BE2C (cell line): ENCODE measurements around the gene AKR1C4.
"Not testable (repeated sequence)": the region's sequence is repeated elsewhere in the genome, so short reads cannot be mapped to it uniquely, and the experiment has no call there.

Source experiments
- DNase-seq: peaks from one replicate; pipeline ENCODE4 v3.0.0-alpha.2; 2020
- H3K27me3 ChIP-seq: fragments of 250-450 bp; sonication (Bioruptor Pico); 2 replicates; pipeline ENCODE4 v1.5.1; 2020; ENCODE audit warnings: mild to moderate bottlenecking
- H3K36me3 ChIP-seq: fragments of 250-450 bp; sonication (Bioruptor Pico); 2 replicates; pipeline ENCODE4 v1.5.1; 2020; ENCODE audit warnings: mild to moderate bottlenecking
- H3K4me1 ChIP-seq: fragments of 250-450 bp; sonication (Bioruptor Pico); 2 replicates; pipeline ENCODE4 v1.5.1; 2020
- H3K4me3 ChIP-seq: 2 replicates; pipeline ENCODE4 v1.5.1; 2011; ENCODE audit warnings: low read depth, low read length
- H3K9me3 ChIP-seq: fragments of 250-450 bp; sonication (Bioruptor Pico); 2 replicates; pipeline ENCODE4 v1.5.1; 2020
- CTCF ChIP-seq: IDR thresholded peaks from 2 replicates; pipeline ENCODE4 v1.5.1; 2012; ENCODE audit warnings: mild to moderate bottlenecking, low read depth, low read length

AKR1C4 gene

GRCh38 chr10:5198386-5198785 is 1.7 kb downstream of the AKR1C4 start:
- Histone ChIP-seq H3K4me1 (no peaks in the 10 kb centered on the region), H3K4me3 (no peak overlapping the region), H3K9me3 (no peaks in the 10 kb centered on the region), H3K36me3 (no peaks in the 10 kb centered on the region), H3K27me3 (no peaks in the 10 kb centered on the region)
- DNase-seq: no peak
- no peak for TF ChIP-seq CTCF

GRCh38 chr10:5199398-5199797 is 2.8 kb downstream of the AKR1C4 start:
- Histone ChIP-seq H3K4me1 (no peaks in the 10 kb centered on the region), H3K9me3 (no peaks in the 10 kb centered on the region), H3K4me3 (no peak overlapping the region), H3K27me3 (no peaks in the 10 kb centered on the region), H3K36me3 (no peaks in the 10 kb centered on the region)
- no peak for DNase-seq
- TF ChIP-seq CTCF: peak; percentile 27; the same call in 1 of the 2 replicates

- Histone ChIP-seq H3K4me1 (no peaks in the 10 kb centered on the region), H3K36me3 (no peaks in the 10 kb centered on the region), H3K27me3 (no peaks in the 10 kb centered on the region), H3K9me3 (no peaks in the 10 kb centered on the region), H3K4me3 (no peak overlapping the region)
- TF ChIP-seq CTCF: no peak
- no peak for DNase-seq
These were observed 10.2 kb downstream of the AKR1C4 start for GRCh38 chr10:5206799-5207198.

GRCh38 chr10:5209776-5210175 is 13.1 kb downstream of the AKR1C4 start:
- H3K4me3 ChIP-seq, H3K4me1 ChIP-seq, H3K27me3 ChIP-seq, H3K9me3 ChIP-seq, H3K36me3 ChIP-seq, DNase-seq: not testable (repeated sequence)

GRCh38 chr10:5210261-5210660 is 13.6 kb downstream of the AKR1C4 start:
- peak; percentile 22; the same call in 1 of the 2 replicates for TF ChIP-seq CTCF
- H3K4me3 ChIP-seq, H3K9me3 ChIP-seq, H3K36me3 ChIP-seq, H3K27me3 ChIP-seq, H3K4me1 ChIP-seq: not testable (repeated sequence)
- peak; percentile 8 for DNase-seq

GRCh38 chr10:5211696-5212536 is 15.3 kb downstream of the AKR1C4 start:
- no peaks in the 10 kb centered on the region for H3K4me1 ChIP-seq
- DNase-seq: no peak
- no peaks in the 10 kb centered on the region for H3K9me3 ChIP-seq
- no peak for TF ChIP-seq CTCF
- no peak overlapping the region for H3K4me3 ChIP-seq
- H3K27me3 ChIP-seq: no peaks in the 10 kb centered on the region
- H3K36me3 ChIP-seq: no peaks in the 10 kb centered on the region
